SK-N-MC (cell line): ENCODE measurements around the gene KRTAP16-1.

Source experiments
- EZH2 ChIP-seq: fragments of 200-600 bp; sonication (generic); IDR thresholded peaks from one replicate; pipeline ENCODE4 v1.6.1; 2017; ENCODE audit warnings: antibody characterized with exemption
- FOXP2 ChIP-seq: optimal IDR thresholded peaks from 2 replicates; pipeline ENCODE3; 2011; ENCODE audit warnings: mild to moderate bottlenecking, moderate library complexity; ENCODE audit not compliant: insufficient read depth; ENCODE audit errors: extremely low read length, control extremely low read depth

- no peak for TF ChIP-seq EZH2
- TF ChIP-seq FOXP2 = no peak
These were observed 6.9 kb downstream of the KRTAP16-1 start, which contains the start of gene KRTAP29-1 for GRCh38 chr17:41301916-41302901.
